Activated T-cell treated with anti-CD3 and anti-CD28 coated beads for 48 hours (primary cell): ENCODE results near the gene MTHFD1L.
A peak's percentile ranks its signal among the peaks of the same experiment; 100 is the strongest.

ENCODE experiments used
- DNase-seq: peaks from one replicate; pipeline ENCODE4 v3.0.0-alpha.2; 2020; ENCODE audit warnings: low read depth

The MTHFD1L gene

GRCh38 chr6:150934380-150934779, 68.9 kb downstream of the MTHFD1L start:
- DNase-seq, result no peak

- no peak for DNase-seq
Measured at GRCh38 chr6:150936021-150936555, 70.6 kb downstream of the MTHFD1L start.

GRCh38 chr6:150937132-150937906, 71.8 kb downstream of the MTHFD1L start:
- no peak for DNase-seq

- no peak for DNase-seq
Measured at GRCh38 chr6:150939399-150939798, 73.9 kb downstream of the MTHFD1L start.

- DNase-seq, result no peak
Measured at GRCh38 chr6:150940941-150941340, 75.4 kb downstream of the MTHFD1L start.

DNA sequence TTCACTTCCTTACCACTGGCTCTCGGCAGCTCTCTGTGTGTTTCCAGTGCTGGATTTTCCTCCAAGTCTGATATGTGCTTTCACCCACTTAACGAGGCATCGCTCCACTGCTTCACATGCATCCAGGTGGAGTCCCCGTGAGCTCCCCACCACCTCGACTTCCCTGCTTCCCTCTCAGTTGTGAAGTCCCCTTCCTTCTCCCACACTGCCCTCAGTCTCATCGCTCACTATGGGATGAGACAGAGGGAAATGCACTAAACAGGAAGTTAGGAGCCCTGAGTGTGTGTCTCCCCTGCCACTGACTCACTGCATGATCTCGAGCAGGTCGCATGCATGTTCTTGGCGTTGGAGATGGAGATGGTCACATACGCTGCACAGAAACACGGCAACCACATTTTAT, 84.0 kb downstream of the MTHFD1L start:
- DNase-seq, result no peak

DNA sequence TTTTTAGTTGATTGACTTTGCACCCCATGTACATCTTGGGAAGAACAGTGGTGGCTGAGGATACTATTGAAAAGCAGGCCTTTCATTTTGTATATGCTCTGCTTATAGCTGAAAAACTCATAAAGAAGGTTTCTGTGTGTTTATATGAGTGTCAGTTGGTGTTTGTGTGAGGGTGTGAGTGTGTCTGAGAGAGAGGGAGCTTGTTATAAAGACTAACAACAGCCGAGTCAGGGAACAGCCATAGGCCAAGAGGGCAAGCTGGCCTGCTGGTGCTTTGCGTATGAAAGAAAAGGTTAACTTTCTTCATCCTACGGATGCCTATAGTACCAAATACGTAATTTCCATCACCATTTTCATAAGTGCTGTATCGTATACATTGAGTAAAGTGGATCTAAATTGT, 88.3 kb downstream of the MTHFD1L start:
- DNase-seq, result no peak

- no peak for DNase-seq
Measured at GRCh38 chr6:150959166-150959565, 93.7 kb downstream of the MTHFD1L start.

DNA sequence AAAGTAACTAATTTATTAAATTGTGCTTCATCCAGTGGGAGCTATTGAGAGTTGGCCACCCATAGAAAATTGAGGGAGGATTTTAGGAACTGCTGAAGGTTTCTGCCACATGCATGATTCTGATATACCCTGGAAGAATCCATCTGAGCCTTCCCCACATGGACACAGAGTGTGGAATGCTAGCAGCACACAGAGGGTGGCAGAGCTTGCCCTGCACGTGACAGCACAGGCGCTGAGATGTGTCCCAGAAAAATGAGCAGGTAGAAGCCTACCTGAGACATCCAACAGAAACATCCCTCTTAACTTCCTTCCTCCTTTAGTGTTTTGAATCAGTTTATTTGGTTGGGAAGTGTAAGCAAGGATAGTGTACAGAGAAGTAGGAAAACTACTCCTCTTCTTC, 96.9 kb downstream of the MTHFD1L start:
- DNase-seq, result no peak

- DNase-seq, result no peak
Measured at GRCh38 chr6:150964765-150965164, 99.3 kb downstream of the MTHFD1L start.

- DNase-seq, result no peak
Measured at GRCh38 chr6:150966786-150967185, 101.3 kb downstream of the MTHFD1L start.

GRCh38 chr6:150967381-150967780, 101.9 kb downstream of the MTHFD1L start:
- no peak for DNase-seq

GRCh38 chr6:150967910-150968309, 102.4 kb downstream of the MTHFD1L start:
- DNase-seq, result no peak

DNA sequence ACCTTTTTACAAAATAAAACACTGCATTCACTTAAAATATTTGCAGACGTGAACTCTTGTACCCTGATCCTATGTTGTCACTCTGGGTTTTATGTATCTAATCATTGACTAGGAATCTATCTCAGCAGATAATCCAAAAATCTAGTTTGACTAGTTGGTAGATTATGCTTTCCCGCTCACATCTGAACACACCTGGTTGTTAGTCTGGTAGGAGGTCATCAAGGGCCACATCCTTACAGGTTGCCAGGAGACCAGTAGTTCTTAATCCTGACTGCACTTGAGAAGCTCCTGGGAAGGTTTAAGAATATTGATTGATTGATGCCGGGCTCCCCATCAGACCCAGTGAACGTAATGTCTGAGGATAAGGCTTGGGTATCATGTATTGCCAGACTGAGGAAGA, 104.4 kb downstream of the MTHFD1L start:
- DNase-seq, result no peak

DNA sequence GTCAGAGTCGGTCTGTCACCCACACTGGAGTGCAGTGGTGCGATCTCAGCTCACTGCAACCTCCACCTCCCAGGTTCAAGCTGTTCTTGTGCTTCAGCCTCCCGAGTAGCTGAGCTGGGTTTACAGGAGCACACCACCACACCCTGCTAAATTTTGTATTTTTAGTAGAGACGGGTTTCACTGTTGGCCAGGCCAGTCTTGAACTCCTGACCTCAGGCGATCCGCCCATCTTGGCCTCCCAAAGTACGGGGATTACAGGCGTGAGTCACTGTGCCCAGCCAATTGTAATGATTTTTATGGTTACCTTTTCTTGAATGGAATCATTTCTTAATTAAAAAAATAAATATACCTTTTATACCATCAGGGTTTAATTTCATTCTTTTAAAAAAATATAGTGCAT, 105.7 kb downstream of the MTHFD1L start:
- DNase-seq, result no peak

DNA sequence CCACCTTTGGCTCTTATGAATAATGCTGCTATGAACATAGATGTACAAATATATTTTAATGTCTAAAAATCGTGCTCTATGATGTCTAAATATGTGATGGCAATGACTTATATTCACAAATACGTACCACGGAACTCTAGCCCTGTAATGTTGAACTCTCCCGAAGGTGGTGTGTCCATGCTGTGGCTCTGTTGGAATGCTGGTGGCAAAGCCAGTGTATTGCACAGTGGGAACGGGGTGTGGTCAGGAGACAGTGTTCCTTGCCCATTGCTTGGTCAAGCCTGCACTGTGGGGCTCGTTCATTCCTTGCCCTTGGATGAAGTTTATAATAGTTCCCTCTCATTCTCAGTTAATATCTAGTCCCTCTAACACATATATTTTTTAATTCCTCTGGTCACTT, 109.6 kb downstream of the MTHFD1L start:
- DNase-seq, result no peak

DNA sequence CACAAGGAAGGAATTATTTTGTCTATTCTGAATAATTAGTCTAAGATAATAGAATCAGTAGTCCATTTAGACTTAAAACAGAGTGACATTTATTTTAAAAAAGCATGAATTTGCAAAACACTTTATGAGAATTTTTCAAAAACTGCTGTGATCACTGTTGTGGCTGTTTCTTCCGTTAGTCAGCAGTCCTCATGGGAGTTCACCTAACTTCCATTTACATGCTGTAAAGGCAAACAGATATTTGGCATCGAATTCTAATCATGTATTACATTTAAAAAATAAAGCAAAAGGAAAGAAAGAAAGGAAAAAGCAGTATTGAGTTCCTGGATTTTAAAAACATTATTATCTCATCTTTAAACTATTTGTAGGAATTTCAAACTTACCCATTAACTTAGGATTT, 111.8 kb downstream of the MTHFD1L start:
- DNase-seq, result no peak

DNA sequence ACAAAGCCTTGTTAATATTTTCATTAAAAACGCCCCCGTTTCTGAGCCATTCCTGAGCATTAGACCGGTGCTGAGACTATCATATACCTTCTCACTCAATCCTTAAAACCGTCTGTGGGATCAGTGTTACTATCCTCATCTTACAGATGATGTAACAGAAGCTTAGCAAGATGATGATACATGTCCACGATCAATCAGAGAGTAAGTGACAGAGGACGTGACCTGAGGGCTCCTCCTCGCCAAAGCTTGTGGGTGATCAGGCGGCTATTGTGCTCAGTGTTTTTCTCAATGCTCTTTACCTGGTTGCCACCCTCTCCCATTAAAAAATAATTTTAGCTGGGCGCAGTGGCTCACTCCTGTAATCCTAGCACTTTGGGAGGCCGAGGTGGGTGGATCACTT, 113.1 kb downstream of the MTHFD1L start:
- DNase-seq, result no peak

GRCh38 chr6:150979826-150980350, 114.4 kb downstream of the MTHFD1L start:
- DNase-seq, result no peak

GRCh38 chr6:150981095-150981494, 115.6 kb downstream of the MTHFD1L start:
- no peak for DNase-seq

DNA sequence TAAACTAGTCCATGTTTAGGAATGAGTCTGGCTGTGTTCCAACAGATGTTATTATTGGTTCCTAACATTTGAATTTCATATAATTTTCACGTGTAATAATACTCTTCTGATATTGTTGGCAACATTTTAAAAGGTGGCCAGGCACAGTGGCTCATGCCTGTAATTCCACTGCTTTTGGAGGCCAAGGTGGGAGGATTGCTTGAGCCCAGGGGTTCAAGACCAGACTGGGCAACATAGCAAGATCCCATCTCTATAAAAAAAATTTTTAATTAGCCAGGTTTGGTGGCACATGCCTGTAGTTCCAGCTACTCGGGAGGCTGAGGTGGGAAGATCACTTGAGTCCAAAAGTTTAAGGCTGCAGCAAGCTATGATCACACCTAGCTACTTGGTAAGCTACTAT, 116.2 kb downstream of the MTHFD1L start:
- DNase-seq, result no peak

- DNase-seq, result peak; percentile 25
Measured at GRCh38 chr6:150987371-150987828, 121.9 kb downstream of the MTHFD1L start.

- no peak for DNase-seq
Measured at GRCh38 chr6:150987855-150988464, 122.5 kb downstream of the MTHFD1L start.
